ENCODE measurements around the gene KRTAP4-11.

- TF ChIP-seq CTCF (IDR thresholded peaks at IDR 0.05; ENCODE audit: low read depth, low read length, poor library complexity, severe bottlenecking) (no peak), EZH2phosphoT487 (IDR thresholded peaks at IDR 0.05; ENCODE audit: borderline replicate concordance, low read length) (no peak)
Observed at GRCh38 chr17:41098042-41098441, 20.1 kb downstream of the KRTAP4-11 start, which contains the start of gene KRTAP4-8.

All from DOHH2 (cell line).